A673 (cell line): ENCODE results near the gene MSANTD2.

Experiments
- EZH2 ChIP-seq: fragments of 200-600 bp; sonication (generic); IDR thresholded peaks from 2 replicates; pipeline ENCODE4 v1.6.1; 2017; ENCODE audit warnings: borderline replicate concordance, low read depth, mild to moderate bottlenecking, mixed read lengths, antibody characterized with exemption, low read length; ENCODE audit not compliant: poor library complexity, severe bottlenecking
- TF ChIP-seq, protein P1 (sequence below): fragments of 300-800, 200-600 bp; sonication (generic); conservative IDR thresholded peaks from 2 replicates; pipeline ENCODE4 v1.5.1; 2017; ENCODE audit warnings: low read depth, mild to moderate bottlenecking, antibody characterized with exemption, low read length, moderate library complexity, mixed read lengths

DNA sequence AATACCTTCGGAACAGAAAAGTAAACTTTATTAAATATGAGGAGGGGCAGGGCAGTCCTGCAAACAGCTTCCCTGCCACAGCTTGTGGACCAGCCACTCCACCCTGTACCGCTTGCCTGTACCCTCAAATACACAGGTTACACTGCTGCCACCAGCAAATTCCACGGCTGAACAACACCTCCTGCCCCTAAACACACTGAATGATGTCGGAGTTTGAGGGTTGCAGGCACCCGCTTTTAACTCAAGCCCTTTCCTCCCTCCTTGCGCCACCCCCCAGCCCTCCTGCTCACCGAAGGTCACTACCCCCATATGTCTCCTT is 52.1 kb downstream of the MSANTD2 start:
- no peak for TF ChIP-seq EZH2
- TF ChIP-seq, protein P1, sequence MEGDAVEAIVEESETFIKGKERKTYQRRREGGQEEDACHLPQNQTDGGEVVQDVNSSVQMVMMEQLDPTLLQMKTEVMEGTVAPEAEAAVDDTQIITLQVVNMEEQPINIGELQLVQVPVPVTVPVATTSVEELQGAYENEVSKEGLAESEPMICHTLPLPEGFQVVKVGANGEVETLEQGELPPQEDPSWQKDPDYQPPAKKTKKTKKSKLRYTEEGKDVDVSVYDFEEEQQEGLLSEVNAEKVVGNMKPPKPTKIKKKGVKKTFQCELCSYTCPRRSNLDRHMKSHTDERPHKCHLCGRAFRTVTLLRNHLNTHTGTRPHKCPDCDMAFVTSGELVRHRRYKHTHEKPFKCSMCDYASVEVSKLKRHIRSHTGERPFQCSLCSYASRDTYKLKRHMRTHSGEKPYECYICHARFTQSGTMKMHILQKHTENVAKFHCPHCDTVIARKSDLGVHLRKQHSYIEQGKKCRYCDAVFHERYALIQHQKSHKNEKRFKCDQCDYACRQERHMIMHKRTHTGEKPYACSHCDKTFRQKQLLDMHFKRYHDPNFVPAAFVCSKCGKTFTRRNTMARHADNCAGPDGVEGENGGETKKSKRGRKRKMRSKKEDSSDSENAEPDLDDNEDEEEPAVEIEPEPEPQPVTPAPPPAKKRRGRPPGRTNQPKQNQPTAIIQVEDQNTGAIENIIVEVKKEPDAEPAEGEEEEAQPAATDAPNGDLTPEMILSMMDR: no peak
